Central memory CD8-positive, alpha-beta T cell (primary cell): ENCODE results near the gene EXOC6B.

Source experiments
- ATAC-seq: fragments of 150-1000 bp; cut with Tn5 transposase; replicated peaks from 2 replicates; pipeline ENCODE4 v1.10.0; 2022; ENCODE audit warnings: mild to moderate bottlenecking, moderate FRiP score, moderate number of reproducible peaks; ENCODE audit not compliant: poor library complexity, severe bottlenecking; ENCODE audit errors: extremely low read depth
- DNase-seq, 2 donors: peaks; one replicate each; pipeline ENCODE4 v3.0.0; 2021; ENCODE audit warnings: low spot score in 2 of 2
- H3K27ac Mint-ChIP-seq: one replicate; pipeline ENCODE4 v1.8.0; 2022; ENCODE audit warnings: low read depth, mild to moderate bottlenecking, moderate library complexity, mixed read lengths
- H3K27me3 Mint-ChIP-seq: one replicate; pipeline ENCODE4 v1.8.0; 2022; ENCODE audit warnings: mixed read lengths
- H3K36me3 Mint-ChIP-seq: one replicate; pipeline ENCODE4 v1.8.0; 2022; ENCODE audit warnings: mild to moderate bottlenecking, moderate library complexity, mixed read lengths; ENCODE audit not compliant: insufficient read depth
- H3K4me1 Mint-ChIP-seq: one replicate; pipeline ENCODE4 v1.8.0; 2022; ENCODE audit warnings: mixed read lengths
- H3K4me3 Mint-ChIP-seq: one replicate; pipeline ENCODE4 v1.8.0; 2022; ENCODE audit warnings: mild to moderate bottlenecking, moderate library complexity, mixed read lengths
- H3K9me3 Mint-ChIP-seq: one replicate; pipeline ENCODE4 v1.8.0; 2022; ENCODE audit warnings: mixed read lengths

EXOC6B gene

DNA sequence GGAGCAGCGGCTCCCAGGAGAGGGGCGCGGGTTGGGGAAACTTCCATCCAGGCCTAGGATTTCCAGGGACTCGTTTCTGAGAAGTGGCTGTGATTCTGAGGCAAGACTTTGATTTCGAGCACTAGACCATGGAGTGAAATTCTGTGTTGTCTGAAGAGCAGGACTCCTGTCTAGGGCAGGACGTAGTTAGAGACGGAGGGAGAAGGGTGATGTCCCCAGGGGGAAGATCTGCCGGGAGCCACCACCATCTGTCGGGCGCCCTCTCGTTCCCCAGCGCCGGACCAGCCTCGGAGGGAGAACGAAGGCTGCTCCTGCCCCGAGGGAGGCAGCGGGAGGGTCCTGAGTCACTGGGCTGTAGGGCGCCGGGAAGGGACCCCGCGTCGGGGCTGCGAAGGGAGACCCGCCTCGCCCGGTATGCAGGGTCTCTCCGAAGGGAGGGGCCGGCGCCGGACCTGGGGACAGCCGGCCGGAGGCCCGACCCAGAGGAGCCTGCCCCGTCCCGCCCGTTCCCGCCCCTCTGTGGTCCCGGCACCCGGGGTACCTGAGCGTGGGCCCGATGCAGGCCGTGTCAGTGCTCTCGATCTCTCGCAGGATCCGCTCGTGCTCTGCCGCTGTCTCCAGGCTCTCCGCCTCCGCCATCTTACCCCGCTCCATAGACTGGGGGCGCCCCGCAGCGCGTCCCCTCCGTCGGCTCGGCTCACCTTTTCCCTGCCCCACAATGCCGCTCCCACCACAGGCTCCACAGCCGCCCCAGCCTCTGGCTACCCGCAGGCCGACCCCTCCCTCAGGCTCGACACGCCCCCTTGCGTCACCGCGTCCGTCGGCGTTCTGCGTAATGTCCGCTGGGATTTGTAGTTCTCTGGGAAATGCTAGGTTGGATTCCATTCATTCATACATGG is at the start of gene EXOC6B:
Gene EXOC6B (minus strand): TSS at position 777 of the 899 bp plus-strand sequence.
- peaks cover 9% of the 10 kb centered on the region for H3K27me3 Mint-ChIP-seq
- peak within 1 kb of the TSS; percentile 96 for H3K4me3 Mint-ChIP-seq
- DNase-seq: peak; percentile 73 to 75
- H3K36me3 Mint-ChIP-seq: peaks cover 4% of the 10 kb centered on the region
- H3K27ac Mint-ChIP-seq: peak within 1 kb of the TSS; percentile 89
- peaks cover 43% of the 10 kb centered on the region for H3K4me1 Mint-ChIP-seq
- peak; percentile 82 for ATAC-seq
- no peaks in the 10 kb centered on the region for H3K9me3 Mint-ChIP-seq

DNA sequence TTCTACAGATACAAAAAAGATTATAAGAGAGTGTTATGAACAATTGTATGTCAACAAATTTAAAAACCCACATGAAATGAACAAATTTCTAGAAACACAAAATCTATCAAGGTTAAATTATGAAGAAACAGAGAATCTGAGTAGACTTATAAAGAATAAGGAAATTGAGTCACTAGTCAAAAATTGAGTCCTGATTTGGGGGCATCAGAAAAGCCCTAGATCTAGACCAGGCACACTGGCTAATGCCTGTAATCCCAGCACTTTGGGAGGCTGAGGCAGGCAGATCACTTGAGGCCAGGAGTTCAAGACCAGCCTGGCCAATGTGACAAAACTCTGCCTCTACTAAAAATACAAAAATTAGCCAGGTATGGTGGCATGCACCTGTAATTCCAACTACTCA is 46.0 kb upstream of the EXOC6B start:
- H3K9me3 Mint-ChIP-seq: no peaks in the 10 kb centered on the region
- no peak for DNase-seq
- H3K27me3 Mint-ChIP-seq: peaks cover 64% of the 10 kb centered on the region
- H3K4me1 Mint-ChIP-seq: no peaks in the 10 kb centered on the region
- no peak overlapping the region for H3K27ac Mint-ChIP-seq
- ATAC-seq: no peak
- H3K36me3 Mint-ChIP-seq: no peaks in the 10 kb centered on the region
- no peak overlapping the region for H3K4me3 Mint-ChIP-seq

- Mint-ChIP-seq H3K4me1 (no peaks in the 10 kb centered on the region), H3K36me3 (no peaks in the 10 kb centered on the region), H3K4me3 (no peak overlapping the region), H3K27ac (no peak overlapping the region), H3K9me3 (no peaks in the 10 kb centered on the region), H3K27me3 (peaks cover 72% of the 10 kb centered on the region)
- DNase-seq (no peak), ATAC-seq (no peak)
Measured at GRCh38 chr2:72871060-72871459, 45.2 kb upstream of the EXOC6B start.

GRCh38 chr2:72864500-72864899 is 38.7 kb upstream of the EXOC6B start:
- no peak overlapping the region for H3K4me3 Mint-ChIP-seq
- H3K4me1 Mint-ChIP-seq: peaks cover 9% of the 10 kb centered on the region
- DNase-seq: no peak
- no peak overlapping the region for H3K27ac Mint-ChIP-seq
- H3K27me3 Mint-ChIP-seq: peaks cover 83% of the 10 kb centered on the region
- ATAC-seq: no peak
- H3K9me3 Mint-ChIP-seq: no peaks in the 10 kb centered on the region
- peaks cover 3% of the 10 kb centered on the region for H3K36me3 Mint-ChIP-seq

GRCh38 chr2:72863046-72863445 is 37.2 kb upstream of the EXOC6B start:
- peaks cover 9% of the 10 kb centered on the region for H3K4me1 Mint-ChIP-seq
- H3K4me3 Mint-ChIP-seq: no peak overlapping the region
- H3K27me3 Mint-ChIP-seq: peaks cover 72% of the 10 kb centered on the region

DNA sequence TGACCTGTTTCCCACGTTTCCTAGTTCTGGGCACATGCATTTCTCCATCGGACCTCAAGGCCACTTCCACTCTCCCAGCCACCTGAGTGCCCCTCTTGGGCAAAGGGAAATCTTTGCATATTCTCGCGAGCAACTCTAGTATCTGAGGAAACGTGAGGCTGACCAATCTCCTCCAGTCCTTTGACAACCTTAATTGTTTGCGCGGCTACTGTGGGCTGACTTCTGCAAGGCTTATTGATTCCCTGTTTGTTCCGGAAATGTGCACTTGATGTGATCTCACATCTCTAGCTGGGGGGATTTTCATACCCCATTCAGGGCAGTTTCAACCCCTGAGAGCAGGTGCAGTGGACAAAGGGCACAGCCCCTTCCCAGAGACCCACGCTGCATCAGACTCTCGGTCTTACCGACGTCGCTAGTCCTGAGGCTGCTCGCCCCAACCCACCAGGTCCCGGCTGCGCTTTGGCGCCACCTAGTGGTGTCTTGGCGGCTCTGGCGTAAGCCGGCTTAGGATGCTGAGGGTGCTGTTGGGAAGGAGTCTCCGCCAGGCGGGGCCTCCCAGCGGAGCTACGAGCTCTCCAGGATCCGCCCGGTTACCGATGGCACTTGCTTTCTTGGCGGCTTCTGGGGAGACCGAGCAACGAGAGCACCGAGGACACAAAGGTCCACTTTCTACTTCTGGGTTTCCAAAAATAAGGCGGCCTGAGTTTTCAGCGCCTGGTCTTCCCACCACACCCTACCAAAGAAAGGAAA is 36.6 kb upstream of the EXOC6B start:
- Mint-ChIP-seq H3K27ac (no peak overlapping the region), H3K9me3 (no peaks in the 10 kb centered on the region), H3K4me1 (peaks cover 9% of the 10 kb centered on the region), H3K27me3 (peaks cover 76% of the 10 kb centered on the region), H3K4me3 (peak overlapping the region; percentile 36), H3K36me3 (peaks cover 3% of the 10 kb centered on the region)
- ATAC-seq: peak; percentile 89
- DNase-seq: peak; percentile 76 to 85

More at GRCh38 chr2:72863046-72863445, 37.2 kb upstream of the EXOC6B start:
- H3K27ac Mint-ChIP-seq: no peak overlapping the region
- H3K9me3 Mint-ChIP-seq: no peaks in the 10 kb centered on the region
- peaks cover 3% of the 10 kb centered on the region for H3K36me3 Mint-ChIP-seq
- no peak for DNase-seq
- no peak for ATAC-seq

GRCh38 chr2:72859831-72860262 is 34.0 kb upstream of the EXOC6B start:
- no peaks in the 10 kb centered on the region for H3K36me3 Mint-ChIP-seq
- H3K27ac Mint-ChIP-seq: no peak overlapping the region
- ATAC-seq (peak; percentile 49), DNase-seq (no peak)
- H3K4me1 Mint-ChIP-seq: peaks cover 9% of the 10 kb centered on the region
- peaks cover 78% of the 10 kb centered on the region for H3K27me3 Mint-ChIP-seq
- H3K9me3 Mint-ChIP-seq: no peaks in the 10 kb centered on the region
- no peak overlapping the region for H3K4me3 Mint-ChIP-seq

DNA sequence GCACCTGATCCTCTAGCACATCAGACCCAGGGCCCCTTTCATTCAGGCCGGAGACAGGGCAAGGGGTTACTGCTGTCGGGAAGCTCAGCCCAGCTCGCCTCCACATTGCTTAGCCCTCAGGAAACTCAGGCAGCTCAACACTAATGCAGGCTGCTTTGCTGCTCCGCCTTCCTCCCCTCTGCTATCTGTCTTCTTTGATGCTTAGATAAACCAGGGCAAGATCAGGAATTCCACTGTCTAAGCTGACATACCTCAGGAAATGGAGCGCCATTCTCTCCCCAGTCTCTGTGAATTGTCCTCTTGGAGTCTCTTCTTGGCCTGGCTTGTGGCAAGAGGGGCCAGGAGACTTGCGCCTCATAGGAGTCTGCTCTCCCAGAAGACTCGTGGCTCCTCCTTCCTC is 25.5 kb upstream of the EXOC6B start:
- Mint-ChIP-seq H3K27ac (no peak overlapping the region), H3K4me3 (no peak overlapping the region), H3K9me3 (no peaks in the 10 kb centered on the region), H3K4me1 (no peaks in the 10 kb centered on the region), H3K27me3 (peaks cover 43% of the 10 kb centered on the region), H3K36me3 (no peaks in the 10 kb centered on the region)
- DNase-seq: no peak
- ATAC-seq: no peak

- Mint-ChIP-seq H3K9me3 (no peaks in the 10 kb centered on the region), H3K4me1 (no peaks in the 10 kb centered on the region), H3K4me3 (no peak overlapping the region), H3K27ac (no peak overlapping the region), H3K36me3 (no peaks in the 10 kb centered on the region), H3K27me3 (peaks cover 21% of the 10 kb centered on the region)
- DNase-seq: no peak
- ATAC-seq: no peak
Measured at GRCh38 chr2:72849138-72849462, 23.3 kb upstream of the EXOC6B start.

DNA sequence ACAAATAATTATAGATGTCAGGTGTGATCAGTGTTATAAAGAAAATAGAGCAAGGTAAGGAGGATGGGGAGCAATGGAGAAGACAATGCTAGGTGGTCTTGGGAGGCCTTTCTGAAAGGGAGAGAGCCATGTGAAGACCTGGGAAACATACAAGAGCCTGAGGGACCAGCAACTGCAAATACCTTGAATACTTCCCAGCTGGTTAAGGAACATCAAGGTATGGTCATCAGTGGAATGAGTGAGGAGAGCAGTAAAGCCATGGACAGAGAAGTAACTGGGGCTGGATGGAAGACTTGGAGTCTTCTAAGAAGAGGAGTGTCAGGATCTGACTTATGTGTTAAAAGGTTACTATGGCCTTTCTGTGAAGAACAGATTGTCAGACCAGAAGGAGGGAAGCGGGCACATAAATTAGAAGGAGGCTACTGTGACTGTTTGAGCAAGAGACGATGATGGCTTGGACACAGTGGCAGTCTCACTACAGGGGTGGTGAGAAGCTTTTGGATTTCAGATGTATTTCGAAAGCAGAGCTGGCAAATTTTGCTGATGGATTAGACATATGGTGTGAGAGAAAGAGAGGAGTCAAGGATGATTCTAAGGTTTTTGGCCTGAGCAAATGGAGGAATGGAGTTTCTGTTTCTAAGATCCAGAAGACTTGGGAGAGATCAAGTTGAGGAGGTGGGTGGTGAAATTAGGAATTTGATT is 22.8 kb upstream of the EXOC6B start:
- Mint-ChIP-seq H3K4me1 (no peaks in the 10 kb centered on the region), H3K9me3 (no peaks in the 10 kb centered on the region), H3K27ac (no peak overlapping the region), H3K27me3 (peaks cover 17% of the 10 kb centered on the region), H3K36me3 (no peaks in the 10 kb centered on the region), H3K4me3 (no peak overlapping the region)
- ATAC-seq (no peak), DNase-seq (no peak)

DNA sequence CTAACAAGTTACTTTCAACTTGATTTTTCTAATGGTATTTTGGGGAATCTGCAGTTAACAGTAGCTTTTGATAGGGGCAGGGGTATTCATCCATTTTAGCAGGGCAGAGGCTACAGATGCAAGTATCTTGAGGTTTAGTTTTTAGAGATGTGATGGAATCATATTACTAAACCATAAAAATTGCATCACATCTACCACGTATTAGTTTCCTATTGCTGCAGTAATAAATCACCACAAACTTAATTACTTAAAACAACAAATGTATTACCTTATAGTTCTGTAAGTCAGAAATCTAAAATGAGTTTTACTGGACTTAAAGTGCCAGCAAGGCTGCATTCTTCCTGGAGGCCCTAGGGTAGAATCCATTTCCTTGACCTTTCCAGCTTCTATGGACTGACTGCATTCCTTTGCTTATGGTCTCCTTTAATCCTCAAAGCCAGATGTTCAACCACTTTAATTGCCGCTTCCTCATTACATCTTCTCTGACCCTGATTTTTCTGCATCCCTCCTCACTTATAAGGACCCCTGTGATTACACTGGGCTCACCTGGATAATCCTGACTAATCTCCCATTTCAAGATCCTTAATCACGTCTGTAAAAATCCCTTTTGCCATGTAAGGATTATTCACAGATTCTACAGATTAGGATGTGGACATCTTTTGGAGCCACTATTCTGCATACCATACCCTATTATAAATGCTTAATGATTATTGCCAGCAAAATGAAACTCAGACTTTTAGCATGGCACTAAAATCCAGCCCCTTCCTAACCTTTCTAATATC is 21.9 kb upstream of the EXOC6B start:
- no peak for ATAC-seq
- H3K9me3 Mint-ChIP-seq: no peaks in the 10 kb centered on the region
- H3K36me3 Mint-ChIP-seq: no peaks in the 10 kb centered on the region
- DNase-seq: no peak
- peaks cover 18% of the 10 kb centered on the region for H3K27me3 Mint-ChIP-seq
- H3K4me1 Mint-ChIP-seq: no peaks in the 10 kb centered on the region
- no peak overlapping the region for H3K27ac Mint-ChIP-seq
- no peak overlapping the region for H3K4me3 Mint-ChIP-seq
